SHP77 (cell line): ENCODE measurements around the gene ZDHHC21.
"Not testable (repeated sequence)": the region's sequence is repeated elsewhere in the genome, so short reads cannot be mapped to it uniquely, and the experiment has no call there.

Source experiments
- DNase-seq, 2 experiments: peaks; one replicate each; lab custom pipeline; 2025; lab: John Stamatoyannopoulos, UW

Gene ZDHHC21

GRCh38 chr9:14682616-14683015 lies 10.6 kb downstream of the ZDHHC21 start:
- DNase-seq: not testable (repeated sequence)

GRCh38 chr9:14678776-14679175 lies 14.5 kb downstream of the ZDHHC21 start:
- DNase-seq: no peak

- DNase-seq: no peak
Observed at GRCh38 chr9:14677872-14678271, 15.4 kb downstream of the ZDHHC21 start.

- DNase-seq: no peak
Observed at GRCh38 chr9:14677396-14677795, 15.8 kb downstream of the ZDHHC21 start.

- DNase-seq: no peak
Observed at GRCh38 chr9:14674630-14675029, 18.6 kb downstream of the ZDHHC21 start.

GRCh38 chr9:14671377-14671776 lies 21.9 kb downstream of the ZDHHC21 start:
- no peak for DNase-seq

GRCh38 chr9:14670718-14671117 lies 22.5 kb downstream of the ZDHHC21 start:
- DNase-seq: no peak

GRCh38 chr9:14664022-14664421 lies 29.2 kb downstream of the ZDHHC21 start:
- not testable (repeated sequence) for DNase-seq

GRCh38 chr9:14662060-14662453 lies 31.2 kb downstream of the ZDHHC21 start:
- DNase-seq: no peak

GRCh38 chr9:14661421-14662059 lies 31.7 kb downstream of the ZDHHC21 start:
- DNase-seq: peak; percentile 12 to 18

- DNase-seq: no peak
Observed at GRCh38 chr9:14660721-14661120, 32.5 kb downstream of the ZDHHC21 start.

GRCh38 chr9:14654932-14655331 lies 38.3 kb downstream of the ZDHHC21 start:
- DNase-seq: no peak

GRCh38 chr9:14653511-14653910 lies 39.7 kb downstream of the ZDHHC21 start:
- no peak for DNase-seq

- DNase-seq: peak in 1 of 2 experiments; percentile 3
Observed at GRCh38 chr9:14652729-14653377, 40.4 kb downstream of the ZDHHC21 start.

GRCh38 chr9:14650596-14650995 lies 42.6 kb downstream of the ZDHHC21 start:
- no peak for DNase-seq

- DNase-seq: no peak
Observed at GRCh38 chr9:14645648-14646047, 47.6 kb downstream of the ZDHHC21 start.

GRCh38 chr9:14640967-14641366 lies 52.3 kb downstream of the ZDHHC21 start:
- DNase-seq: no peak

GRCh38 chr9:14640294-14640693 lies 52.9 kb downstream of the ZDHHC21 start:
- no peak for DNase-seq

GRCh38 chr9:14633906-14634565 lies 59.2 kb downstream of the ZDHHC21 start:
- DNase-seq: no peak

- no peak for DNase-seq
Observed at GRCh38 chr9:14633148-14633547, 60.1 kb downstream of the ZDHHC21 start.

- no peak for DNase-seq
Observed at GRCh38 chr9:14627513-14627912, 65.7 kb downstream of the ZDHHC21 start.

- DNase-seq: no peak
Observed at GRCh38 chr9:14618836-14619420, 74.3 kb downstream of the ZDHHC21 start.
